Esophagus (tissue), 2 donors: ENCODE data around the gene HPCAL1. TPM values are rescaled to one million over a fixed set of nuclear protein-coding genes. Genes with fewer than 3 reads are reported as not detected.
A peak's percentile ranks its signal among the peaks of the same experiment; 100 is the strongest.

Source experiments
- H3K27ac ChIP-seq, 2 donors: one replicate each; pipeline ENCODE4 v1.5.1; 2013; ENCODE audit warnings: low read depth in 2 of 2, mild to moderate bottlenecking in 2 of 2, inconsistent platforms in 1 of 2, low read length in 1 of 2, moderate library complexity in 1 of 2
- H3K27me3 ChIP-seq, 2 donors: one replicate each; pipeline ENCODE4 v1.6.1; 2013; ENCODE audit warnings: low read length in 2 of 2, control low read depth in 1 of 2, mild to moderate bottlenecking in 1 of 2; ENCODE audit not compliant: insufficient read depth in 2 of 2, control insufficient read depth in 1 of 2
- H3K36me3 ChIP-seq, 2 donors: one replicate each; pipeline ENCODE4 v1.6.1; 2013; ENCODE audit warnings: low read length in 1 of 2; ENCODE audit not compliant: control insufficient read depth in 2 of 2, insufficient read depth in 2 of 2
- H3K4me1 ChIP-seq, 2 donors: one replicate each; pipeline ENCODE4 v1.6.1; 2013; ENCODE audit warnings: low read length in 1 of 2; ENCODE audit not compliant: control insufficient read depth in 2 of 2, insufficient read depth in 2 of 2
- H3K4me3 ChIP-seq, 2 donors: one replicate each; pipeline ENCODE4 v1.5.1; 2013; ENCODE audit warnings: low read length in 2 of 2, mild to moderate bottlenecking in 2 of 2, low read depth in 1 of 2, moderate library complexity in 1 of 2
- H3K9me3 ChIP-seq, 2 donors: one replicate each; pipeline ENCODE4 v1.6.1; 2013; ENCODE audit warnings: mild to moderate bottlenecking in 2 of 2, low read depth in 1 of 2, low read length in 1 of 2, moderate library complexity in 1 of 2; ENCODE audit not compliant: control insufficient read depth in 2 of 2, insufficient read depth in 1 of 2
- WGBS, 2 donors: extraction: QIAGEN DNeasy Blood & Tissue Kit; methylation state at CpG; one replicate each; pipeline ENCODE4 v1.1.7; 2013; 5-methylcytosine and 5-hydroxymethylcytosine counted together
- polyA plus RNA-seq, 2 donors: library from polyadenylated mRNA; stranded (reverse); fragments of 200-250 nt; gene quantifications; one replicate each; pipeline ENCODE4 v1.2.3, GENCODE V29; 2013
- donor health status: healthy with polysubstance abuse.
- donor health status: Bipolar disorder and iron deficiency.

Gene HPCAL1
- polyA plus RNA-seq, 2 donors: 6.2 to 13.2 TPM

GRCh38 chr2:10444463-10444862 lies 141.8 kb downstream of the HPCAL1 start:
- WGBS, 2 donors: 75 to 79% methylated on average over 5 of the region's 5 CpGs
- Histone ChIP-seq H3K4me1 (peaks cover 0 to 2% of the 10 kb centered on the region in 2 donors), H3K36me3 (peaks cover 12 to 29% of the 10 kb centered on the region in 2 donors)

GRCh38 chr2:10446631-10447030 lies 143.9 kb downstream of the HPCAL1 start:
- Histone ChIP-seq H3K27ac (peak overlapping the region in 1 of 2 donors; percentile 17), H3K27me3 (no peaks in the 10 kb centered on the region), H3K9me3 (no peaks in the 10 kb centered on the region), H3K4me1 (peaks cover 0 to 2% of the 10 kb centered on the region in 2 donors), H3K36me3 (peaks cover 0 to 11% of the 10 kb centered on the region in 2 donors), H3K4me3 (no peak overlapping the region)
- WGBS, 2 donors: 67 to 72% methylated on average over 6 of the region's 6 CpGs

More at GRCh38 chr2:10444463-10444862, 141.8 kb downstream of the HPCAL1 start:
- Histone ChIP-seq H3K9me3 (no peaks in the 10 kb centered on the region), H3K27ac (no peak overlapping the region), H3K4me3 (no peak overlapping the region), H3K27me3 (no peaks in the 10 kb centered on the region)

- peak overlapping the region; percentile 63 to 64 for H3K4me3 ChIP-seq
- no peaks in the 10 kb centered on the region for H3K27me3 ChIP-seq
- H3K27ac ChIP-seq: peak overlapping the region; percentile 92 to 94
- no peaks in the 10 kb centered on the region for H3K9me3 ChIP-seq
- peaks cover 0 to 6% of the 10 kb centered on the region in 2 donors for H3K36me3 ChIP-seq
- 5 to 12% methylated on average over 28 to 32 of the region's 32 CpGs for WGBS, 2 donors
- H3K4me1 ChIP-seq: peaks cover 0 to 2% of the 10 kb centered on the region in 2 donors
Observed at GRCh38 chr2:10447300-10447894, 144.7 kb downstream of the HPCAL1 start.

- H3K4me3 ChIP-seq: peak within 1 kb of the TSS; percentile 63 to 64
- H3K27me3 ChIP-seq: no peaks in the 10 kb centered on the region
- no peaks in the 10 kb centered on the region for H3K9me3 ChIP-seq
- peaks cover 0 to 6% of the 10 kb centered on the region in 2 donors for H3K36me3 ChIP-seq
- H3K27ac ChIP-seq: peak within 1 kb of the TSS; percentile 92 to 94
- peaks cover 0 to 4% of the 10 kb centered on the region in 2 donors for H3K4me1 ChIP-seq
- 0 to 1% methylated on average over 42 to 99 of the region's 99 CpGs for WGBS, 2 donors
Observed at GRCh38 chr2:10447895-10448575, 145.3 kb downstream of the HPCAL1 start, which contains the start of gene ODC1. Gene ODC1 (minus strand): TSS chr2:10448327. CDS start chr2:10445032, 3,295 bp downstream.

- H3K27ac ChIP-seq: peak overlapping the region; percentile 85 to 89
- peak overlapping the region; percentile 61 to 64 for H3K4me3 ChIP-seq
- WGBS, 2 donors: 5% methylated on average over 49 to 73 of the region's 73 CpGs
- peaks cover 0 to 6% of the 10 kb centered on the region in 2 donors for H3K36me3 ChIP-seq
- no peaks in the 10 kb centered on the region for H3K9me3 ChIP-seq
- no peaks in the 10 kb centered on the region for H3K27me3 ChIP-seq
- H3K4me1 ChIP-seq: peaks cover 0 to 7% of the 10 kb centered on the region in 2 donors
Observed at GRCh38 chr2:10448576-10449485, 146.1 kb downstream of the HPCAL1 start.

GRCh38 chr2:10449486-10449831 lies 146.8 kb downstream of the HPCAL1 start:
- Histone ChIP-seq H3K9me3 (no peaks in the 10 kb centered on the region), H3K4me3 (no peak overlapping the region), H3K36me3 (peaks cover 0 to 2% of the 10 kb centered on the region in 2 donors), H3K27me3 (no peaks in the 10 kb centered on the region), H3K27ac (no peak overlapping the region), H3K4me1 (peaks cover 0 to 7% of the 10 kb centered on the region in 2 donors)
- 56 to 59% methylated on average over 5 of the region's 5 CpGs for WGBS, 2 donors

GRCh38 chr2:10449838-10450691 lies 147.4 kb downstream of the HPCAL1 start:
- WGBS, 2 donors: 82 to 85% methylated on average over 22 of the region's 22 CpGs

GRCh38 chr2:10451819-10452218 lies 149.1 kb downstream of the HPCAL1 start:
- Histone ChIP-seq H3K4me3 (no peak overlapping the region), H3K27me3 (no peaks in the 10 kb centered on the region), H3K36me3 (no peaks in the 10 kb centered on the region), H3K9me3 (no peaks in the 10 kb centered on the region), H3K27ac (peak overlapping the region in 1 of 2 donors; percentile 76), H3K4me1 (peaks cover 0 to 7% of the 10 kb centered on the region in 2 donors)
- WGBS, 2 donors: 92 to 94% methylated on average over 6 of the region's 6 CpGs

More at GRCh38 chr2:10449838-10450691, 147.4 kb downstream of the HPCAL1 start:
- Histone ChIP-seq H3K4me3 (no peak overlapping the region), H3K27ac (no peak overlapping the region), H3K9me3 (no peaks in the 10 kb centered on the region), H3K27me3 (no peaks in the 10 kb centered on the region), H3K4me1 (peaks cover 0 to 7% of the 10 kb centered on the region in 2 donors), H3K36me3 (no peaks in the 10 kb centered on the region)
